WERI-Rb-1 (cell line): ENCODE results near the gene NACC2.
A peak's percentile ranks its signal among the peaks of the same experiment; 100 is the strongest.

Source experiments
- DNase-seq: peaks from one replicate; pipeline ENCODE4 v3.0.0-alpha.2; 2020
- H3K27ac ChIP-seq: fragments of 250-450 bp; sonication (Bioruptor Pico); 2 replicates; pipeline ENCODE4 v1.5.1; 2020; ENCODE audit warnings: mild to moderate bottlenecking, moderate library complexity
- H3K27me3 ChIP-seq: fragments of 250-450 bp; sonication (Bioruptor Pico); 2 replicates; pipeline ENCODE4 v1.5.1; 2021; ENCODE audit warnings: mild to moderate bottlenecking, low read depth, moderate library complexity; ENCODE audit not compliant: insufficient read depth, severe bottlenecking
- H3K36me3 ChIP-seq: fragments of 250-450 bp; sonication (Bioruptor Pico); 2 replicates; pipeline ENCODE4 v1.5.1; 2020; ENCODE audit warnings: mild to moderate bottlenecking, moderate library complexity
- H3K4me3 ChIP-seq: 2 replicates; pipeline ENCODE4 v1.5.1; 2011; ENCODE audit warnings: low read depth, mild to moderate bottlenecking, control low read depth, low read length
- H3K9me3 ChIP-seq: fragments of 250-450 bp; sonication (Bioruptor Pico); 2 replicates; pipeline ENCODE4 v1.5.1; 2021; ENCODE audit warnings: mild to moderate bottlenecking, moderate library complexity; ENCODE audit not compliant: severe bottlenecking
- TF ChIP-seq, protein P1 (sequence below): IDR thresholded peaks from 2 replicates; pipeline ENCODE4 v1.5.1; 2011; ENCODE audit warnings: low read depth, mild to moderate bottlenecking, control low read depth, inconsistent platforms, low read length

Gene NACC2

GRCh38 chr9:135980926-135981630 lies 114.0 kb downstream of the NACC2 start:
- no peak for DNase-seq
- no peak overlapping the region for H3K4me3 ChIP-seq
- H3K36me3 ChIP-seq: no peaks in the 10 kb centered on the region
- TF ChIP-seq, protein P1, sequence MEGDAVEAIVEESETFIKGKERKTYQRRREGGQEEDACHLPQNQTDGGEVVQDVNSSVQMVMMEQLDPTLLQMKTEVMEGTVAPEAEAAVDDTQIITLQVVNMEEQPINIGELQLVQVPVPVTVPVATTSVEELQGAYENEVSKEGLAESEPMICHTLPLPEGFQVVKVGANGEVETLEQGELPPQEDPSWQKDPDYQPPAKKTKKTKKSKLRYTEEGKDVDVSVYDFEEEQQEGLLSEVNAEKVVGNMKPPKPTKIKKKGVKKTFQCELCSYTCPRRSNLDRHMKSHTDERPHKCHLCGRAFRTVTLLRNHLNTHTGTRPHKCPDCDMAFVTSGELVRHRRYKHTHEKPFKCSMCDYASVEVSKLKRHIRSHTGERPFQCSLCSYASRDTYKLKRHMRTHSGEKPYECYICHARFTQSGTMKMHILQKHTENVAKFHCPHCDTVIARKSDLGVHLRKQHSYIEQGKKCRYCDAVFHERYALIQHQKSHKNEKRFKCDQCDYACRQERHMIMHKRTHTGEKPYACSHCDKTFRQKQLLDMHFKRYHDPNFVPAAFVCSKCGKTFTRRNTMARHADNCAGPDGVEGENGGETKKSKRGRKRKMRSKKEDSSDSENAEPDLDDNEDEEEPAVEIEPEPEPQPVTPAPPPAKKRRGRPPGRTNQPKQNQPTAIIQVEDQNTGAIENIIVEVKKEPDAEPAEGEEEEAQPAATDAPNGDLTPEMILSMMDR: no peak
- H3K9me3 ChIP-seq: no peaks in the 10 kb centered on the region
- no peak overlapping the region for H3K27ac ChIP-seq
- no peaks in the 10 kb centered on the region for H3K27me3 ChIP-seq

- Histone ChIP-seq H3K9me3 (no peaks in the 10 kb centered on the region), H3K27me3 (no peaks in the 10 kb centered on the region), H3K4me3 (no peak overlapping the region), H3K27ac (no peak overlapping the region), H3K36me3 (no peaks in the 10 kb centered on the region)
- TF ChIP-seq, protein P1: no peak
- no peak for DNase-seq
Measured at GRCh38 chr9:135979547-135980166, 115.4 kb downstream of the NACC2 start.

- Histone ChIP-seq H3K4me3 (no peak overlapping the region), H3K9me3 (no peaks in the 10 kb centered on the region), H3K27me3 (no peaks in the 10 kb centered on the region), H3K27ac (no peak overlapping the region), H3K36me3 (no peaks in the 10 kb centered on the region)
- no peak for DNase-seq
- TF ChIP-seq, protein P1: no peak
Measured at GRCh38 chr9:135978642-135979546, 116.2 kb downstream of the NACC2 start.

GRCh38 chr9:135976944-135977343 lies 118.1 kb downstream of the NACC2 start:
- peak overlapping the region; percentile 33 for H3K27ac ChIP-seq
- H3K27me3 ChIP-seq: no peaks in the 10 kb centered on the region
- TF ChIP-seq, protein P1: no peak
- H3K36me3 ChIP-seq: no peaks in the 10 kb centered on the region
- no peak overlapping the region for H3K4me3 ChIP-seq
- peak; percentile 69 for DNase-seq
- no peaks in the 10 kb centered on the region for H3K9me3 ChIP-seq

- DNase-seq: no peak
- Histone ChIP-seq H3K4me3 (no peak overlapping the region), H3K27me3 (no peaks in the 10 kb centered on the region)
Measured at GRCh38 chr9:135976531-135976930, 118.6 kb downstream of the NACC2 start.

More at GRCh38 chr9:135976531-135976930, 118.6 kb downstream of the NACC2 start:
- Histone ChIP-seq H3K9me3 (no peaks in the 10 kb centered on the region), H3K36me3 (no peaks in the 10 kb centered on the region), H3K27ac (peak overlapping the region; percentile 33)
- TF ChIP-seq, protein P1: no peak
